ENCODE measurements around the gene REV1.

The REV1 gene

GRCh38 chr2:99406137-99406536 is 83.7 kb downstream of the REV1 start:
- Histone ChIP-seq H3K79me2 (ENCODE audit: insufficient read depth, low read length) (no peaks in the 10 kb centered on the region), H3K9me3 (ENCODE audit: low read length) (no peaks in the 10 kb centered on the region), H3K27ac (ENCODE audit: low read depth, low read length, poor library complexity, severe bottlenecking) (no peak overlapping the region), H3K36me3 (ENCODE audit: insufficient read depth, low read length) (peaks cover 91% of the 10 kb centered on the region), H3K27me3 (ENCODE audit: insufficient read depth, low read length) (no peaks in the 10 kb centered on the region), H3K4me1 (ENCODE audit: insufficient read depth, low read length, severe bottlenecking) (no peaks in the 10 kb centered on the region), H3K4me2 (ENCODE audit: low read length) (no peak overlapping the region), H3K9me2 (ENCODE audit: low read depth, low read length) (no peaks in the 10 kb centered on the region), H2AFZ (ENCODE audit: low read length) (no peak overlapping the region), H4K20me1 (ENCODE audit: insufficient read depth, low read length) (no peaks in the 10 kb centered on the region), H3K9ac (ENCODE audit: low read length) (no peak overlapping the region), H3F3A (ENCODE audit: insufficient read depth, low read length) (no peaks in the 10 kb centered on the region), H3K4me3 (ENCODE audit: low read depth, low read length, poor library complexity, severe bottlenecking) (no peak overlapping the region)
- TF ChIP-seq EZH2 (IDR thresholded peaks at IDR 0.05; ENCODE audit: borderline replicate concordance, low read length): no peak
- no peak for TF ChIP-seq CTCF (IDR thresholded peaks at IDR 0.05; ENCODE audit: low read length)

GRCh38 chr2:99404797-99405669 is 84.8 kb downstream of the REV1 start:
- Histone ChIP-seq H3K27ac (ENCODE audit: low read depth, low read length, poor library complexity, severe bottlenecking) (no peak overlapping the region), H3K4me1 (ENCODE audit: insufficient read depth, low read length, severe bottlenecking) (no peaks in the 10 kb centered on the region), H3K79me2 (ENCODE audit: insufficient read depth, low read length) (no peaks in the 10 kb centered on the region), H3K27me3 (ENCODE audit: insufficient read depth, low read length) (no peaks in the 10 kb centered on the region), H3K9me3 (ENCODE audit: low read length) (no peaks in the 10 kb centered on the region), H3K9me2 (ENCODE audit: low read depth, low read length) (no peaks in the 10 kb centered on the region), H3K4me3 (ENCODE audit: low read depth, low read length, poor library complexity, severe bottlenecking) (no peak overlapping the region), H2AFZ (ENCODE audit: low read length) (no peak overlapping the region), H3K4me2 (ENCODE audit: low read length) (no peak overlapping the region), H3F3A (ENCODE audit: insufficient read depth, low read length) (no peaks in the 10 kb centered on the region), H4K20me1 (ENCODE audit: insufficient read depth, low read length) (no peaks in the 10 kb centered on the region), H3K9ac (ENCODE audit: low read length) (no peak overlapping the region), H3K36me3 (ENCODE audit: insufficient read depth, low read length) (peaks cover 93% of the 10 kb centered on the region)
- TF ChIP-seq EZH2 (IDR thresholded peaks at IDR 0.05; ENCODE audit: borderline replicate concordance, low read length) (no peak), CTCF (IDR thresholded peaks at IDR 0.05; ENCODE audit: low read length) (no peak)

- Histone ChIP-seq H3K4me1 (ENCODE audit: insufficient read depth, low read length, severe bottlenecking) (no peaks in the 10 kb centered on the region), H3K9me3 (ENCODE audit: low read length) (no peaks in the 10 kb centered on the region), H3K27ac (ENCODE audit: low read depth, low read length, poor library complexity, severe bottlenecking) (no peak overlapping the region), H3K9me2 (ENCODE audit: low read depth, low read length) (no peaks in the 10 kb centered on the region), H3K79me2 (ENCODE audit: insufficient read depth, low read length) (no peaks in the 10 kb centered on the region), H3F3A (ENCODE audit: insufficient read depth, low read length) (no peaks in the 10 kb centered on the region), H3K4me2 (ENCODE audit: low read length) (no peak overlapping the region), H2AFZ (ENCODE audit: low read length) (no peak overlapping the region), H3K9ac (ENCODE audit: low read length) (no peak overlapping the region), H3K36me3 (ENCODE audit: insufficient read depth, low read length) (peaks cover 93% of the 10 kb centered on the region), H3K27me3 (ENCODE audit: insufficient read depth, low read length) (no peaks in the 10 kb centered on the region), H4K20me1 (ENCODE audit: insufficient read depth, low read length) (no peaks in the 10 kb centered on the region), H3K4me3 (ENCODE audit: low read depth, low read length, poor library complexity, severe bottlenecking) (no peak overlapping the region)
- TF ChIP-seq EZH2 (IDR thresholded peaks at IDR 0.05; ENCODE audit: borderline replicate concordance, low read length) (no peak), CTCF (IDR thresholded peaks at IDR 0.05; ENCODE audit: low read length) (no peak)
Observed at GRCh38 chr2:99404039-99404796, 85.6 kb downstream of the REV1 start.

All from OCI-LY1 (cell line).